ENCODE data around the gene TBCC. TPM values are rescaled to one million over a fixed set of nuclear protein-coding genes. Genes with fewer than 3 reads are reported as not detected.

TBCC gene
- total and polyA plus RNA-seq, 2 of the 13 experiments (the other 11 are each of a cell fraction or from before 2014, with no cell fraction given), result 14.8 to 36.1 TPM

GRCh38 chr6:42694586-42694985 is 51.3 kb downstream of the TBCC start:
- Histone ChIP-seq H4K20me1 (ENCODE audit: insufficient read depth, low read length) (no peaks in the 10 kb centered on the region), H3K27ac (ENCODE audit: extremely low read length, insufficient read depth, low read length) (no peak overlapping the region), H3K36me3 (replicated peaks in 1 of 2; ENCODE audit: control insufficient read depth in 1 of 2, insufficient read depth in 2 of 2, low read length in 2 of 2) (peaks cover 11 to 32% of the 10 kb centered on the region in 2 experiments), H3K4me1 (ENCODE audit: insufficient read depth, low read length) (no peaks in the 10 kb centered on the region), H3K4me2 (ENCODE audit: low read depth, low read length) (no peak overlapping the region), H3K79me2 (ENCODE audit: insufficient read depth, low read length) (no peaks in the 10 kb centered on the region), H3K9ac (ENCODE audit: insufficient read depth, low read depth, low read length) (no peak overlapping the region), H3K9me3 (ENCODE audit: low read length) (no peaks in the 10 kb centered on the region), H3K4me3 (replicated peaks in 1 of 3; ENCODE audit: insufficient read depth in 1 of 3, low read depth in 2 of 3, low read length in 3 of 3) (no peak overlapping the region), H2AFZ (ENCODE audit: low read length) (no peak overlapping the region), H3K27me3 (ENCODE audit: control insufficient read depth in 1 of 2, insufficient read depth in 2 of 2, low read length in 2 of 2) (no peaks in the 10 kb centered on the region)
- POLR2A ChIA-PET, result interaction anchor here (1.2 kb wide), 1 partner anchor 52 kb away, joined by 4 read pairs; the partner anchor contains the start of gene TBCC
- ATAC-seq (no peak), DNase-seq (ENCODE audit: low spot score) (no peak), FAIRE-seq (no peak)
- WGBS (ENCODE audit: low lambda C conversion rate), result 94% methylated on average over 4 of the region's 4 CpGs
- TF ChIP-seq FOXP4 (CRISPR knock-in tag; IDR thresholded peaks at IDR 0.05) (no peak), ZNF577 (CRISPR knock-in tag; IDR thresholded peaks at IDR 0.05; ENCODE audit: borderline replicate concordance, low read depth) (no peak), SNAI1 (CRISPR knock-in tag; IDR thresholded peaks at IDR 0.05; ENCODE audit: borderline replicate concordance) (no peak), HNF4G (IDR thresholded peaks at IDR 0.05; ENCODE audit: borderline replicate concordance, low read depth, low read length) (no peak), HNF4G (CRISPR knock-in tag; IDR thresholded peaks at IDR 0.05; ENCODE audit: borderline replicate concordance, low read depth) (no peak), HOXA9 (CRISPR knock-in tag; IDR thresholded peaks at IDR 0.05; ENCODE audit: borderline replicate concordance) (no peak), ATF7-NPFF (CRISPR knock-in tag; IDR thresholded peaks at IDR 0.05; ENCODE audit: low read depth) (no peak), ZBTB26 (CRISPR knock-in tag; IDR thresholded peaks at IDR 0.05; ENCODE audit: borderline replicate concordance) (no peak), GATA4 (IDR thresholded peaks at IDR 0.05; ENCODE audit: borderline replicate concordance, low read depth) (no peak)
- BruUV-seq (replicated peaks), result no TSS peak
- intact Hi-C loops (cut with micrococcal nuclease; ENCODE audit: unreplicated experiment) (no loop called here), in situ Hi-C loops (cut with HindIII; ENCODE audit: extremely low pct_ligation_motif_present, low pct_unique_long_range_greater_than_20kb) (no loop called here)
- CTCF ChIA-PET (ENCODE audit: low intra/inter-chr PET ratio, low total read pairs), result no interaction called here

Other genes starting within 250 kb of the TBCC start
- gene UBR2, start 182.1 kb downstream of the TBCC start, total RNA-seq (2016; rRNA removed; fragmentation: Illumina TruSeq; extraction: Trizol), result 29.3 and 39.3 TPM in 2 replicates
- 14.8 and 17.6 TPM in 2 replicates for gene UBR2, start 182.1 kb downstream of the TBCC start, polyA plus RNA-seq (2011; rRNA removed)
- 0.04 and 0.06 TPM in 2 replicates for gene PRPH2, start 23.5 kb downstream of the TBCC start, total RNA-seq (2016; rRNA removed; fragmentation: Illumina TruSeq; extraction: Trizol)
- 0.03 and 0.05 TPM in 2 replicates for gene PRPH2, start 23.5 kb downstream of the TBCC start, polyA plus RNA-seq (2011; rRNA removed)
- gene BICRAL, start 35.9 kb upstream of the TBCC start, total RNA-seq (2016; rRNA removed; fragmentation: Illumina TruSeq; extraction: Trizol), result 5.0 and 6.8 TPM in 2 replicates
- 11.1 and 13.5 TPM in 2 replicates for gene BICRAL, start 35.9 kb upstream of the TBCC start, polyA plus RNA-seq (2011; rRNA removed)
- 179 and 228 TPM in 2 replicates for gene RPL7L1, start 133.5 kb upstream of the TBCC start, total RNA-seq (2016; rRNA removed; fragmentation: Illumina TruSeq; extraction: Trizol)
- 51.6 and 52.0 TPM in 2 replicates for gene RPL7L1, start 133.5 kb upstream of the TBCC start, polyA plus RNA-seq (2011; rRNA removed)
- gene PTCRA, start 169.9 kb upstream of the TBCC start, total RNA-seq (2016; rRNA removed; fragmentation: Illumina TruSeq; extraction: Trizol), result not detected in 2 replicates
- not detected in 2 replicates for gene PTCRA, start 169.9 kb upstream of the TBCC start, polyA plus RNA-seq (2011; rRNA removed)
- gene CNPY3, start 183.4 kb upstream of the TBCC start, total RNA-seq (2016; rRNA removed; fragmentation: Illumina TruSeq; extraction: Trizol), result 31.4 and 60.2 TPM in 2 replicates
- 38.3 and 42.3 TPM in 2 replicates for gene CNPY3, start 183.4 kb upstream of the TBCC start, polyA plus RNA-seq (2011; rRNA removed)
- 7.0 and 7.3 TPM in 2 replicates for gene GNMT, start 214.7 kb upstream of the TBCC start, total RNA-seq (2016; rRNA removed; fragmentation: Illumina TruSeq; extraction: Trizol)
- gene GNMT, start 214.7 kb upstream of the TBCC start, polyA plus RNA-seq (2011; rRNA removed), result 2.8 and 3.8 TPM in 2 replicates
- gene PEX6, start 233.1 kb upstream of the TBCC start, total RNA-seq (2016; rRNA removed; fragmentation: Illumina TruSeq; extraction: Trizol), result 3.6 and 5.1 TPM in 2 replicates
- gene PEX6, start 233.1 kb upstream of the TBCC start, polyA plus RNA-seq (2011; rRNA removed), result 6.7 and 8.5 TPM in 2 replicates
- gene PPP2R5D, start 238.5 kb upstream of the TBCC start, total RNA-seq (2016; rRNA removed; fragmentation: Illumina TruSeq; extraction: Trizol), result 55.6 and 60.4 TPM in 2 replicates
- gene PPP2R5D, start 238.5 kb upstream of the TBCC start, polyA plus RNA-seq (2011; rRNA removed), result 39.4 and 53.7 TPM in 2 replicates